ENCODE measurements around the gene RAET1G.

RAET1G gene

DNA sequence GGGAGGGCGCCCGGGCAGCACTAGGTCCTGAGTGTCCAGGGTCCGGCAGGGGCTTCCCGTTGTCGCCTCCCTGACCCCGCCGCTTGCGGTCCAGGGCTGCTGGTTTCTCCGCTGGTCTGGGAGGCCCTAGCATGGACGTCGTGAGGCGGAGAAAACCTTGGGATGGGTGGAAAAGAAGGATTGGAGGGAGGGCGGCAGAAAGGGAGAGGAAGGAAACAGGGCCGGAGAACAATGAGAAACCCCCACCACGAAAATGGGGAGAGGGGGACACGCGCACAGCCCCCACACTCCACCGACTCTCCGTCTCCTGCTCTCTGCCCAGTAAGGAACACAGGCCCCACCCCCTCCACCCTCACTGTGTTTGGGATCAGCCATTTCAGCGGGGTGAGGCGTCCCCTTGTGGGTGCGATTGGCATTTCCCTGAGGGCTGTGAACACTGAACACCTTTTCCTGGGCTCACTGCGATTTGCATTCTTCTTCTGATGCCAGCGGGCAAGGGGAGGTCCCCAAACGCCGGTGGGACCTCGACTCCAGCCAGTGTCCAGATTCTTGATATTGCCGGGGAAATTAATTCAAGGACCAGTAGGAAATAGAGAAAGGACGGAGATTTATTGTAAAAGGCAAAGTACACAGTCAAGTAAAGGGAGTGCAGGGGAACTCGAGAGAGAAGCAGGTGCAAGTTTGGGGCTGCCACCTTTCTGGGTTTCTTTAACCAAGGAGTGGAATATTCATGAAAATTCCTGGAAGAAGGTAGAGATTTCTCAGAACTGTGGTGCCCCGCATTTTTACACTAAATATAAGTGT, 3.3 kb upstream of the RAET1G start:
- peak overlapping the region; percentile 47 for H3K4me3 ChIP-seq (ENCODE audit: low read depth, low read length)
- TF ChIP-seq, protein P1, sequence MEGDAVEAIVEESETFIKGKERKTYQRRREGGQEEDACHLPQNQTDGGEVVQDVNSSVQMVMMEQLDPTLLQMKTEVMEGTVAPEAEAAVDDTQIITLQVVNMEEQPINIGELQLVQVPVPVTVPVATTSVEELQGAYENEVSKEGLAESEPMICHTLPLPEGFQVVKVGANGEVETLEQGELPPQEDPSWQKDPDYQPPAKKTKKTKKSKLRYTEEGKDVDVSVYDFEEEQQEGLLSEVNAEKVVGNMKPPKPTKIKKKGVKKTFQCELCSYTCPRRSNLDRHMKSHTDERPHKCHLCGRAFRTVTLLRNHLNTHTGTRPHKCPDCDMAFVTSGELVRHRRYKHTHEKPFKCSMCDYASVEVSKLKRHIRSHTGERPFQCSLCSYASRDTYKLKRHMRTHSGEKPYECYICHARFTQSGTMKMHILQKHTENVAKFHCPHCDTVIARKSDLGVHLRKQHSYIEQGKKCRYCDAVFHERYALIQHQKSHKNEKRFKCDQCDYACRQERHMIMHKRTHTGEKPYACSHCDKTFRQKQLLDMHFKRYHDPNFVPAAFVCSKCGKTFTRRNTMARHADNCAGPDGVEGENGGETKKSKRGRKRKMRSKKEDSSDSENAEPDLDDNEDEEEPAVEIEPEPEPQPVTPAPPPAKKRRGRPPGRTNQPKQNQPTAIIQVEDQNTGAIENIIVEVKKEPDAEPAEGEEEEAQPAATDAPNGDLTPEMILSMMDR (IDR thresholded peaks at IDR 0.05; ENCODE audit: low read depth, low read length), result peak; percentile 95

DNA sequence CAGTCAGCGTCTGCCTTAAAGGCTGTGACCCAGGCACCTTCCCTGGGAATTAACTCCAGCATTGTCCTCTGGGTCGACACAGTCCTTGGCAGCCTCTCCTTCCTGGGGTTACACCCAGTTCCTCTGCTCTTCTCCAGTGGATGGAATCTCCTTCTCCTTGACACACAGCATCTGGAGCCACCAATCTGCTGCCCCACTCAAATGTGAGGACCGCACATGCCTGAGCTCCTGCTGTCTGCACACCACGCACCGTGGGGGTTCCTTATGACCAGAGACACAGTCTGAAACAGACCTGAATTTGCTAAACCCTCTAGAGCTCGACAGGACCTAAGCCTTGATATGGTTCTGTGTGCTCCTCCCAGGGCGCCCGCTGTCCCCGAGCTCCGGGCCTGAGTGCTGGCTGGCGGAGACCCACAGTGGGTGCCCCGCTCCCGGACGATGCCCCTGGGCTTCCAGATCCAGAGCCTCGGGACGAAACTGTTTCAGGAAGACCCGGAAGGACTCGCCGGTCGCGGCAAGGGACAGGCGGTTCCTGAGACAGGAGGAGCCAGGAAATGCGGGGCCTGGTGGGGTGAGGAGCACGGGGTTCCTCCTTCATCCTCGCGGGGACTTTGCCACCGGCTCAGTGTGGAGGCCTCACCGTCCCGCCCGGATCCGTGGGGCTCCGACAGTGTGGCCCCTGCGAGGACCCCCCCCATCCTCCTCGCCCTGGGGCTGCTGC, 2.5 kb upstream of the RAET1G start:
- H3K4me3 ChIP-seq (ENCODE audit: low read depth, low read length), result peak overlapping the region; percentile 47
- TF ChIP-seq, protein P1 (IDR thresholded peaks at IDR 0.05; ENCODE audit: low read depth, low read length), result no peak

DNA sequence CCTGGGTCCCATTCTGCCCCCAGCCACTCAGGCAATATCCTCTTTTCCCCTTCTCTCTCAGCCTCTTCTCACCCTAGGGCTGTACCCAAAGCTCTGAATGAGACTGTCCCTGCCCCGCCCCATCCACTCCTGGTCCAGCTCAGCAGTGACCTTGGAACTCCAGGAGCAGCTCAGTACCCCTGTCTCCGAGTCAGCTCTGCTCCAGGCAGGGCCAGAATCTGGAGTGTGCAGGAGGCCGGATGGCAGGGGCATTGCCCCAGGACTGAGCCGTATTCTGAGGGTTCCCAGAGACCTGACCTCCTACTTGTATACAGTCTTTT, 2.0 kb upstream of the RAET1G start:
- no peak overlapping the region for H3K4me3 ChIP-seq (ENCODE audit: low read depth, low read length)
- TF ChIP-seq, protein P1 (IDR thresholded peaks at IDR 0.05; ENCODE audit: low read depth, low read length), result no peak

DNA sequence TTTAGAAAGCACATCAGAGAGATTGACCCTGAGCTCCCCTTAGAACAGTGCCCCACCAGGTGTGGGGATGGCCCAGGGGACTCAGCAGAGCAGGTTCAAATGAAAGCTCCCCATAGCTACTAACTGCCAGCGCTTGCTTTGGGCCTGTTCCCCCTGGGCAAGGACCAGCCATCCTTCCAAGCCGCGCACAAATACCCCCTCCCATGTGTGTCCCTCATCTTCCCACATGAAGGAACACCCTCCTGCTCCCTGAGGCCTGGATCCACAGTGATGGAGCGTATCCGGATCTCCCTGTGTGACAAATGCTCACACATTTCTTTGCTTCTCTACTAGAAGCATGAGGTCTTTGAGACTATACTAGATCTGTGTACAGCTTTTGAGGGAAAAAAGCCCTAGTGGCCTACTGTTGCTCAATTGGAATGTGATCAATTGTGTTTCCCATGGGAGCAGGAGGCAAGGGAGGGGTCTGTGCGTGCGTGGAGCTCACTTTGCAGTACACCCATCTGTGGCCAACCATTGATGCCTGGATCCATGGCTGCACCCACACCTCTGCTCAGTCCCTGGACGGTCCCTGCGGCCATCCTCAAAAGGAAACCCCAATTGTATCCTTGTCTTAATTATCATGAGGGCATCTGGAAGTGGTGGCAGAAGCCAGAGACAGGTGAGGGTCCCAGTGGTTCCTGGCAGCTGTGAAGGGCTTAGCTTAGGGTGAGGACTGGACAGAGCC, 1.4 kb upstream of the RAET1G start:
- TF ChIP-seq, protein P1 (IDR thresholded peaks at IDR 0.05; ENCODE audit: low read depth, low read length), result no peak
- no peak overlapping the region for H3K4me3 ChIP-seq (ENCODE audit: low read depth, low read length)

DNA sequence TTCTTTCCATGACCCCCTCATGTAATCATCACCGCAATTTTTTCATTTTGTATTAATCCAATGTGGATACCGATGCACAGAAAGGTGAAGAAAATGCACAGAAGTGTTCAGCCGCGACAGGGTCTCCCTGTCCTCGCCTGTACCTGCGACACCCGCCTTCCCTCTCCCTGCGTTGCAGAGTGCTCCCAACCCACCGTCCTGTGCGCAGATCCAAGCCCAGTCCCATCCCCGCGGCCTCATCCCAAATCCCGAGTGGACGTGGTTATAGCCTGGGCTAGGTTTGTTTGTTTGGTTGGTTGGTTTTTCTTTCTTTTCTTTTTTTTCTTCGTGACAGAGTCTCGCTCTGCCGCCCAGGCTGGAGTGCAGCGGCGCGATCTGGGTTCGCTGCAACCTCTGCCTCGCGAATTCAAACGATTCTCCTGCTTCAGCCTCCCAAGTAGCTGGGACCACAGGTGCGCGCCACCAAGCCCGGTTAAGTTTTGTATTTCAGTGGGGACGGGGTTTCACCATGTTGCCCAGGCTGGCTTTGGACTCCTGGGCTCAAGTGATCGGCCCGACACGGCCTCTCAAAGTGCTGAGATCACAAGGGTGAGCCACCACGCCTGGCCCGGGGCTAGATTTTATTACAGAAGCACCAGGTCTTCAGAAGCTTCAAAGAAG, 536 bp upstream of the RAET1G start:
- H3K4me3 ChIP-seq (ENCODE audit: low read depth, low read length), result peak overlapping the region; percentile 71
- TF ChIP-seq, protein P1 (IDR thresholded peaks at IDR 0.05; ENCODE audit: low read depth, low read length), result no peak

DNA sequence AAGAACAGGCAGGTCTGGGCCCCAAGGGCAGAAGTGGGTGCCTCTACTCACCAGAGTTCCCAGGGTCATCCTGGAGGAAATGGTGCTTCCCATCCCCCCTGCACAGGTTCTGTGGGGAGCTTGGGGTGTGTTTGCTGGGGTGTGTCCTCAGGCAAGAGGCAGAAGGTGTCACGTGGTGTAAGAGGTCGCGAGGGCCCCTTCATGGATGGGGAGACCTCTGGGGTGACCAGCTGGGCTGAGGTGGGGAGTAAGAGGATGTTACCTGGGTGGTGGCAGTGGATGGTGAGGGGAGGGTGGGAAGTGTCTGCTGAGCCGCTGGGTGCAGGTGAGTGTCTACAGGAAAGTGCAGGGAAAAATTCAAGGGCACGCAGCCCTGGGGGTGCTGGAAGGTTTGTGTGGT, 830 bp downstream of the RAET1G start:
- H3K4me3 ChIP-seq (ENCODE audit: low read depth, low read length), result peak overlapping the region; percentile 71; the same call in 1 of the 2 replicates

DNA sequence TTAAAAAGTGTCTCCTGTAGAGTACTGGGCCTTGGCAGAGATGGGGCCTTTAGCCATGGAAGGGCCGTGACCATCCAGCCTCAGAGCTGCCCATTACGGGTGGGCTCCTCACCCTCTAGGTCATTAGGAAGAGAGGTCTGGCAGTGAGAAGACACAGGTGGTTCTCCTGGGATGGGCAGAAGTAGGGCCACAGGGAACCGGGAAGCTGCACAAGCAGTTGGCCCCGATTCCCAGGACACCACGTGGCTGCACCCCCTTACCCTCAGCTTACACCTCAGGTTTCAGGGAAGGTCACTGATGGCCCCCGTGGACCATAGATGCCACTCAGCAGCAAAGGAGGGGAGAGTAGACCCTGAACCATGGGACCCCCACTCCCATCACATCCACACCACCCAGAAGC, 1.6 kb downstream of the RAET1G start:
- no peak overlapping the region for H3K4me3 ChIP-seq (ENCODE audit: low read depth, low read length)

More for the DNA sequence above, 1.6 kb downstream of the RAET1G start:
- TF ChIP-seq, protein P1 (IDR thresholded peaks at IDR 0.05; ENCODE audit: low read depth, low read length), result no peak

Data from WI38 (cell line).